Ectodermal cell (in vitro differentiated cells): ENCODE measurements around the gene RAD54L.

Source experiments
- H3K27ac ChIP-seq: 2 replicates; pipeline ENCODE4 v1.7.0; 2013; ENCODE audit warnings: mild to moderate bottlenecking, low read depth, low read length; ENCODE audit not compliant: insufficient read depth, poor library complexity, severe bottlenecking
- H3K27me3 ChIP-seq: 2 replicates; pipeline ENCODE4 v1.7.0; 2013; ENCODE audit warnings: mild to moderate bottlenecking, low read length; ENCODE audit not compliant: insufficient read depth, control insufficient read depth, poor library complexity, severe bottlenecking
- H3K36me3 ChIP-seq: one replicate; pipeline ENCODE4 v1.7.0; 2013; ENCODE audit warnings: low read length; ENCODE audit not compliant: control insufficient read depth, insufficient read depth
- H3K4me1 ChIP-seq: one replicate; pipeline ENCODE4 v1.7.0; 2013; ENCODE audit warnings: low read length; ENCODE audit not compliant: control insufficient read depth, insufficient read depth
- H3K4me3 ChIP-seq: 2 replicates; pipeline ENCODE4 v1.7.0; 2013; ENCODE audit warnings: low read depth, low read length, control low read depth; ENCODE audit not compliant: insufficient read depth
- H3K9me3 ChIP-seq: 2 replicates; pipeline ENCODE4 v1.7.0; 2013; ENCODE audit warnings: mild to moderate bottlenecking, low read length, moderate library complexity; ENCODE audit not compliant: control insufficient read depth
- WGBS, 2 experiments: methylation state at CpG; one replicate each; pipeline ENCODE4 v1.1.7; 2013; ENCODE audit warnings: missing lambda C conversion rate in 2 of 2; 5-methylcytosine and 5-hydroxymethylcytosine counted together

Gene RAD54L

DNA sequence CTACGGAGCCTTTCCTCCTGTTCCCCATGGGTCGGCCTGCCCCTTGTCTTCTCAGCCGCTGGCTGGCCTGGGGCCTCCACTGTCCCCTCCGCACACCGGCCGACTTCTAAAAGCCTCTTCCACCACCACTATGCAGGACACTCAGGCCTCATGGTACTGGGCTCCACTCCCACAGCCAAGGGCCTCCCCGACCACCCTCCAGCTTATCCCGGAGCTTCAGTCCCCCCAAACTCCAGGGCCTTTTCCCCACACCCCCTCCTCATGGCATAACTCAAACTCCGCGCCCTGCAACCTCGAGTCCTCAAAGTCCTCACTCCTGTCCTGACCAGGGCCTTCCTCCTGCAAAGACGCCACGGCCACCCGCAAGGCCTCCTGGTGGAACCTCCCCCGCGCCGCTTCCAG is 53.8 kb downstream of the RAD54L start:
- H3K27me3 ChIP-seq = no peaks in the 10 kb centered on the region
- peak overlapping the region; percentile 44 for H3K27ac ChIP-seq
- peak overlapping the region; percentile 71 for H3K4me3 ChIP-seq
- peaks cover 8% of the 10 kb centered on the region for H3K4me1 ChIP-seq
- no peaks in the 10 kb centered on the region for H3K9me3 ChIP-seq
- 32 to 35% methylated on average over 17 of the region's 17 CpGs for WGBS, 2 experiments
- H3K36me3 ChIP-seq = peaks cover 14% of the 10 kb centered on the region

DNA sequence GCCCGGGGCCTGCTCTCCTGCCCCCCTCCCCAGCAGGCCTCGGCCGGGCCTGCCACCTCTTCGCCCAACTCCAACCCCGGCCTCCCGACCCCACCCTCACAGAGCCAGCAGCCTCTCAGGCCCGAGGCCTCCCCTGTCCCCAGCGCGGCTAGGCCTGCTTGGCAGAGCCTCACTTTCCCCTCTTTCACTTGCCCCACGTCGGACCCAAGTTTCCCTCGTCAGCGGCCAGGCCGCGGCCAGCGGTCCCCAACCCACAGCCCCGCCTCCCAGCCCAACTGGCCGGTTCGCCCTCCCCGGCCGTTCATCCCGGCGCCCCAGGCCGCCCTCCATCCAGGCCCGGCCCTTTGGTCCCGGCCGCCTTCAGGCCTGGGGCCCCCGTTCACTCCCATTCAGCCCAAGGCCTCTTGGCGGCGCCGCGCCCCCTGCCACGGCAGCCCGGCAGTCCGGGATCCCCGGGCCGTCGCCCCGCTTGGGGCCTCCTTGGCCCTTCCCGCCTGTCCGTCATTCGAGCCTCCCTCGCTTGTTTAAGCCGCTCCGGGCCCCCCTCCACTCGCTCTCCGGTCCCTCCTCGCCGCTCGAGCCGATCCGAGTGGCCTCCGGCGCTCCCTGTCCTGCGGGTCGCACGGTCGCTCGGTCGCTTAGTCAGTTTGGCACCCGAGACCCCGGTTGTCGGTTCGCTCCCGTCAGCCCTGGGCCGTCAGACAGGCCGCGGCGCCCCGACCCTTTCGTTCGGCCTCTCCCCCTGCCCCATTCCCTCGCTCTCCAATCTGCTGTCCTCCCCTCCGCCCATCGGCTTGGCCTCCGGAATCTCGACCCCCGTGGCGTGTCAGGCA is 54.5 kb downstream of the RAD54L start:
- Histone ChIP-seq H3K4me1 (peaks cover 8% of the 10 kb centered on the region), H3K4me3 (peak overlapping the region; percentile 71), H3K36me3 (peaks cover 8% of the 10 kb centered on the region), H3K9me3 (no peaks in the 10 kb centered on the region), H3K27ac (peak overlapping the region; percentile 97), H3K27me3 (no peaks in the 10 kb centered on the region)
- WGBS, 2 experiments = 0 to 1% methylated on average over 79 of the region's 79 CpGs

DNA sequence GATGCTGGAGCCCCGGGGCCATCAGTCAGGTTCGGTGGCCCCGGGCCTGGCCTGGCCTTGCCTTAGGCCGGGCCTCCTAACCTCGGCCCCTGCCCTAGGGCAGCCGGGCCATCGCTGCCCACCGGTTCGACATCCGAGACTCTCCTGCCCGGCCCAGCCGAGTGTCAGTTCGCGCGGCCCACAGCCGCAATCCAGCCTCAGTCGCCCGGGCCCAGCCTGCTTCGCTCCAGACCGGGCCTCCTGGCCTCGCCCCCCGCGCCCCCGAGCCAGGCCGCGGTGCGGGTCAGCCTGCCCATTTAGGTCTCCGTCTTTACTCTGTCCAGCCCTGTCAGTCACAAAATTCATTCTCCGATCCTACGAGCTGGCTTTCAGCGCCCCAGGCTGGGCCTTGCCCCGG is 55.1 kb downstream of the RAD54L start:
- H3K4me1 ChIP-seq = peaks cover 8% of the 10 kb centered on the region
- 0% methylated on average over 32 of the region's 32 CpGs for WGBS, 2 experiments
- H3K36me3 ChIP-seq = peaks cover 2% of the 10 kb centered on the region
- H3K9me3 ChIP-seq = no peaks in the 10 kb centered on the region
- H3K27ac ChIP-seq = peak overlapping the region; percentile 97
- peak overlapping the region; percentile 71 for H3K4me3 ChIP-seq
- H3K27me3 ChIP-seq = no peaks in the 10 kb centered on the region

DNA sequence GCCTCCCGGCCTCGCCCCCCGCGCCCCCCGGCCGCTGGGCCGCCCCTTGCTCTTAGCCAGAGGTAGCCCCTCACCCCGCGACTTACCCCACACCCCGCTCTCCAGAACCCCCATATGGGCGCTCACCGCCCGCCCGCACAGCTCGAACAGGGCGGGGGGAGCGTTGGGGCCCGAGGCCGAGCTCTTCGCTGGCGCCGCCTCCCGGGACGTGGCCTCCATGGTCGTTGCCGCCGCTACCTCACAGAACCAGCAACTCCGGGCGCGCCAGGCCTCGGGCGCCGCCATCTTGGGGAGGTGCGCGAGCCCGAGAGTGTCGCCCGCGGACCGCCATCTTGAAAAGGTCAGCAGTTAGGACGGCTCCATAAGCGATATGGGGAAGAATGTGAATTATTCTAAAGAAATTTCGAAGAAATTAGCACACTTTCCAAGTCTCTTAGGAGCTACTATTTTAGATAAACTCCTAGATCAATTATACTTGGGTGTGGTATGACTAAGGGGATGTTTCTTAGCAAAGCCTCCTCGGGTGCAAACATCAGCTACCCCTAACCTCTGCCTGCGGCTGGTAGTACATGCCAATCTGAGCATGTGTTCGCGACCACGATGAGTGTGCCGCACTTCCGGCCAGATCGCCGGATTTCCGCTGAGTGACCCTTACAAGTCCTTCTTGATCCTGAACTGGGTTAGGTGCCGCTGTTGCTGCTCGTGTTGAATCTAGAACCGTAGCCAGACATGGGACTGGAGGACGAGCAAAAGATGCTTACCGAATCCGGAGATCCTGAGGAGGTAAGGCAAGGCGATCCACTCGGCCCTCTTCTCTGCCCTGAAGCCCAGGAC is 55.7 kb downstream of the RAD54L start, which contains the start of the genes LRRC41 and UQCRH:
Gene LRRC41, minus strand, starts transcription at position 579 of the 834 bp plus-strand sequence. Its CDS starts 294 bp downstream, at position 285.
Gene UQCRH, plus strand, starts transcription at position 661 of the 834 bp plus-strand sequence. Its CDS starts 69 bp downstream, at position 730.
- Histone ChIP-seq H3K27ac (peak within 1 kb of the TSS; percentile 97), H3K27me3 (no peaks in the 10 kb centered on the region), H3K36me3 (no peaks in the 10 kb centered on the region), H3K9me3 (no peaks in the 10 kb centered on the region), H3K4me3 (peak within 1 kb of the TSS; percentile 71), H3K4me1 (peaks cover 7% of the 10 kb centered on the region)
- 0% methylated on average over 60 to 61 of the region's 61 CpGs for WGBS, 2 experiments

DNA sequence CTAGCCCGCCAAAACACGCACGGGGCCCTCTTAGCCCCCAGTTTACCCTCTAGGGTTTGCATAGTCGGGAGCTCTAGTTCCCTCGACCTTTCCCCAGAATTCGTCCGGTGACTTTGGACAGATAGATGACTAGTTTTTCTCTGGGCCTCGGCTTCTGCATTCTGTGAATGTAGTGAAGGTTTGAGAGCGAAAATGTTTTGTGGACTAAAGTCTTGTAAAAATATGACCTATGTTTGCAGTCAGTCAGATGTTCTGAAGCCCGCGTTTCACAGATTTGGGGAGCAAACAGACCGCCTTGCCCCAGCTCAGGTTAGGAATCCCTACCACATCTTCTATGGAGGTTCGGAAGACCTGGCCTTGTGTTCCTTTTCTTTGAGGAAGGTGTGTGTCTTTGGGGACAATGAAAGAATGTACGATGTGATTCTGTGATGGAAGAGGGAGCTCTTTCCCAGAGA is 56.3 kb downstream of the RAD54L start:
- H3K4me1 ChIP-seq = peaks cover 1% of the 10 kb centered on the region
- H3K4me3 ChIP-seq = peak overlapping the region; percentile 71
- 0 to 1% methylated on average over 14 of the region's 14 CpGs for WGBS, 2 experiments
- H3K9me3 ChIP-seq = no peaks in the 10 kb centered on the region
- H3K36me3 ChIP-seq = no peaks in the 10 kb centered on the region
- H3K27me3 ChIP-seq = no peaks in the 10 kb centered on the region
- peak overlapping the region; percentile 97 for H3K27ac ChIP-seq

DNA sequence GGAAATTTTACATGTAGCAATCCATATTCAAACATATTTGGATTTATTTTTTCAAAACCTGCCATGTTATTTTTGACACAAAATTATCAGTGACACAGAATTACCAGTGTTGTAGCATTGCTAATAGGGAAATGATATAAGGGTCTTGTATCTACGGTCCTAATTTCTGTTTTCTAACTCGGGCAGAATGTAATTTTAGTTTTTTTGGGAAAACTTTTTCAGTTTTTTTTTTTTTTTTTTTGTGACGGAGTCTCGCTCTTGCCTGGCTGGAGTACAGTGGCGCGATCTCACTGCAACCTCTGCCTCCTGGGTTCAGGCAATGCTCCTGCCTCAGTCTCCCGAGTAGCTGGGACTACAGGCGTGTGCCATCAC is 58.6 kb downstream of the RAD54L start:
- Histone ChIP-seq H3K4me1 (no peaks in the 10 kb centered on the region), H3K4me3 (no peak overlapping the region), H3K27ac (no peak overlapping the region), H3K9me3 (no peaks in the 10 kb centered on the region), H3K27me3 (no peaks in the 10 kb centered on the region), H3K36me3 (peaks cover 11% of the 10 kb centered on the region)
- WGBS, 2 experiments = 93 to 96% methylated on average over 8 of the region's 8 CpGs

DNA sequence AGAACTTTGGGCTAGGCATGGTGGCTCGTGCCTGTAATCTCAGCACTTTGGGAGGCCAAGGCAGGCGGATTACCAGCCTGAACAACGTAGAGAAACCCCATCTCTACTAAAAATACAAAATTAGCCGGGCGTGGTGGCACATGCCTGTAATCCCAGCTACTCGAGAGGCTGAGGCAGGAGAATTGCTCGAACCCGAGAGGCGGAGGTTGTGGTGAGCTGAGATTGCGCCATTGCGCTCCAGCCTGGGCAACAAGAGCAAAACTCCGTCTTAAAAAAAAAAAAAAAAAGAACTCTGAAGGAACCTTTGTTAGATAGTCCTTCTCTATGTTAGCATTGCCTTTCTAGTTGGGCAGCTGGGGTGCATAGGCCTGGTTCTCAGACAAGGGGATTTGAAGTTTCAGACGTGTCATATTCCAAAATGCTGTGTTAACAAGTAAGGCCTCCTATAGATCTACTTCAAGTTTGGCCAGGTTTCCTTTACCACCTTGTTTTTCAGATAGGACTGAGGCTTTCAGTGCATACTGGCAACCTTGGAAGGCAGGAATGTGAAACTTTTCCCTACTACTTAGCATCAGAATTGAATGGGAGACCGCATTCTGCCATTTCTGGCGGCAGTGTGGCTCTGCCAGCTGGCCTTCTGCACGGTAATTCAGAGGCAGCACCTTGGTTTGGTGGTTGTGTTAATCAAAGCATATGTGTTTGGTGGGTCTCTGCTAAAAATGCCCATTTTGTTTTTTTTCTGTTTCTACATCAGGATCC is 62.0 kb downstream of the RAD54L start:
- Histone ChIP-seq H3K4me3 (no peak overlapping the region), H3K36me3 (peaks cover 33% of the 10 kb centered on the region), H3K4me1 (no peaks in the 10 kb centered on the region), H3K27me3 (no peaks in the 10 kb centered on the region), H3K9me3 (no peaks in the 10 kb centered on the region), H3K27ac (no peak overlapping the region)
- WGBS, 2 experiments = 92 to 95% methylated on average over 16 of the region's 16 CpGs

DNA sequence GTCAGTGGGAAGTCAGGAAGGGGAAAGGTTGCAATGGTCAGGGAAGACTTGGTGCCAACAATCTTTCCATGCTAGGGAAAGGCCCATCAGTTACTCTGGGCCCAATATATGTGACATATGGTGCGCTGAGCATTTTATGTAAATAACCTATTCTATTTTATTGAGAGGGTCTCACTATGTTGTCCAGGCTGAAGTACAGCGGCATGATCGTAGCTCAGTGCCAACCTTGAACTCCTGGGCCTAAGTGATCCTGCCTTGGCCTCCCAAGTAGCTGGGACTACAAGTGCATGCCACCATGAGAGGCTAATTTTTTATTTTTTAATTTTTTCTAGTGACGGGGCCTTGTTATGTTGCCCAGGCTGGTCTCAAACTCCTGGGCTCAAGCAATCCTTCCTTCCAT is 62.8 kb downstream of the RAD54L start:
- Histone ChIP-seq H3K4me1 (no peaks in the 10 kb centered on the region), H3K4me3 (no peak overlapping the region), H3K36me3 (peaks cover 36% of the 10 kb centered on the region), H3K9me3 (no peaks in the 10 kb centered on the region), H3K27ac (no peak overlapping the region), H3K27me3 (no peaks in the 10 kb centered on the region)
- WGBS, 2 experiments = 94 to 97% methylated on average over 4 of the region's 4 CpGs

DNA sequence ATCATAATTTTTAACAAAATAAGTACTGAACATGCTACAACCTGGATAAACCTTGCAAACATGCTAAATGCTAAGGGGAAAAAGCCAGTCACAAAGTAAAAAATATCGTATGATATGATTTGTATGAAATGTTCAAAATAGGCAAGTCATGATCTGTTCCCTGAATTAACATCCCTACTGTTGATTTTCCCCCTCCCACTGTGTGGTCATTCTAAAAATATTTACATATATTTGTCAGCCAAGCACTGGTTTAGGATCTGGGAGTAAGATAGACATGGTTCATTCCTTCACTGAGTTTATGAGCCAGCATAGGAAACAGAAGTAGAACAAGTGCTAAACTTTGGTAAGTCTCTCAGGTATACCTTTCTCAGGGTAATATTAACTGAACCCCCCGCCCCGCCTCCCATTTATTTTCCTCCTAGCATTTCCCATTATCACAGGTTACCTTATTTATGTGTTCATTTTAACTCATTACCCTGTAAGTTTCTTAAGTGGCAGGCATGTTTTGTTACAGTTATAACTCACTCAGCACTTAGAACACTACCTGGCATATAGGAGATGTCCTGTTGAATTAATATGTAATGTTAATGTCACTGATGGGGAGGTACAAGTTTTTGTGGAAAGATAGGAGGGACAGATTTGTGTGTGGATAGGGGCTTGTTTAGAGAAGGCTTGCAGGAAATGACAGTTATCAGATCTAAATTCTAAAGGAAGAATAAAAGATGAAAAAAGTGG is 68.3 kb downstream of the RAD54L start:
- Histone ChIP-seq H3K4me1 (no peaks in the 10 kb centered on the region), H3K4me3 (no peak overlapping the region), H3K27me3 (no peaks in the 10 kb centered on the region), H3K36me3 (peaks cover 28% of the 10 kb centered on the region), H3K27ac (no peak overlapping the region), H3K9me3 (no peaks in the 10 kb centered on the region)
- 86 to 97% methylated on average over 2 to 3 of the region's 3 CpGs for WGBS, 2 experiments
